ENCODE results near the gene CHFR.
"Not testable (repeated sequence)": the region's sequence is repeated elsewhere in the genome, so short reads cannot be mapped to it uniquely, and the experiment has no call there.

Gene CHFR, protein sequence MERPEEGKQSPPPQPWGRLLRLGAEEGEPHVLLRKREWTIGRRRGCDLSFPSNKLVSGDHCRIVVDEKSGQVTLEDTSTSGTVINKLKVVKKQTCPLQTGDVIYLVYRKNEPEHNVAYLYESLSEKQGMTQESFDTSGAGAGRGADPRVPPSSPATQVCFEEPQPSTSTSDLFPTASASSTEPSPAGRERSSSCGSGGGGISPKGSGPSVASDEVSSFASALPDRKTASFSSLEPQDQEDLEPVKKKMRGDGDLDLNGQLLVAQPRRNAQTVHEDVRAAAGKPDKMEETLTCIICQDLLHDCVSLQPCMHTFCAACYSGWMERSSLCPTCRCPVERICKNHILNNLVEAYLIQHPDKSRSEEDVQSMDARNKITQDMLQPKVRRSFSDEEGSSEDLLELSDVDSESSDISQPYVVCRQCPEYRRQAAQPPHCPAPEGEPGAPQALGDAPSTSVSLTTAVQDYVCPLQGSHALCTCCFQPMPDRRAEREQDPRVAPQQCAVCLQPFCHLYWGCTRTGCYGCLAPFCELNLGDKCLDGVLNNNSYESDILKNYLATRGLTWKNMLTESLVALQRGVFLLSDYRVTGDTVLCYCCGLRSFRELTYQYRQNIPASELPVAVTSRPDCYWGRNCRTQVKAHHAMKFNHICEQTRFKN

GRCh38 chr12:132887513-132888351 is at the start of gene CHFR:
Gene CHFR (minus strand): TSS chr12:132887605. CDS start chr12:132887328, 277 bp downstream.
- peak; percentile 89 to 96 for DNase-seq (ENCODE audit: low read depth in 2 of 2)

- DNase-seq (ENCODE audit: low read depth in 2 of 2): not testable (repeated sequence)
Observed at GRCh38 chr12:132936921-132937320, 49.5 kb upstream of the CHFR start.

DNA sequence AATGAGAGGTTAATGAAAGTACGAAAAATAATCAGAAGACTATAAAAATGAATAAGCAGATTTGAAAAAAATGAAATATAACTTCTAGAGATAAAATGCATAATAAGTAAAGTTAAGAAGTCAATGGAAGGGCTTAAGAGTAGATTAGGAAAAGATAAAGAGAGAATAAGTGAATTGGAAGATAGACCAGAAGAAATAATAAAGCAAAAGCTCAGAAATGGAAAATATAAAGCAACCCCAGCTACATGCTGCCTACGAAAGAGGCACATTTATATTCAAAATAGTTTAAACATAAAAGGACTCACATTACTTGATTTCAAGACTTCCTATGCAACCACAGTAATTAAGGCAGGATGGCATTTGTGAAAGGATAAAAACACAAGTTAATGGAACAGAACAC is 48.8 kb upstream of the CHFR start:
- no peak for DNase-seq (ENCODE audit: low read depth in 2 of 2)

- no peak for DNase-seq (ENCODE audit: low read depth in 2 of 2)
Observed at GRCh38 chr12:132926415-132926833, 39.0 kb upstream of the CHFR start.

DNA sequence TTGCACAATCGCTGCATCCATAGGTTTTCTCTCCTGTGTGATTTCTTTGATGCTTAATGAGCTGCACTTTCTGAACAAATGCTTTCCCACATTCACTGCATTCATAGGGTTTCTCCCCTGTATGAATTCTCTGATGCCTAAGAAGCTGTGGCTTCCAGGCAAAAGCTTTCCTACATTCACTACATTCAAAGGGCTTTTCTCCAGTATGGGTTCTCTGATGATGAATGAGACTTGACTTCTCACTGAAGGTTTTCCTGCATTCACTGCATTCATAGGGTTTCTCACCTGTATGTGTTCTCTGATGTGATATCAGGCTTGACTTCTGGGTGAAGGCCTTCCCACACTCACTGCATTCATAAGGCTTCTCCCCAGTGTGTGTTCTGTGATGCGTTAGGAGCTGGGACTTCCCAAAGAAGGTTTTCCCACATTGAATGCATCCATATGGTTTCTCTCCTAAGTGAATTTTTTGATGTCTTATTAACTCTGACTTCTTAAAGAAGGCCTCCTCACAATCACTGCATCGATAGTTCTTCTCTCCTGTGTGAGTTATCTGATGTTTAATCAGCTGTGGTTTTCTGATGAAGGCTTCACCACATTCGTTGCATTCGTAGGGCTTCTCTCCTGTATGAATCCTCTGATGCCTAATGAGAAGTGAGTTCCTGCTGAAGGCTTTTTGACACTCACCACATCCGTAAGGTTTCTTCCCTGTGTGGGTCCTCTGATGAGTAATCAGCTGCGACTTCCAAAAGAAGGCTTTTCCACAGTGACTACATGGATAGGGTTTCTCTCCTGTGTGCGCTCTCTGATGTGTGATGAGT is 38.4 kb upstream of the CHFR start:
- no peak for DNase-seq (ENCODE audit: low read depth in 2 of 2)

DNA sequence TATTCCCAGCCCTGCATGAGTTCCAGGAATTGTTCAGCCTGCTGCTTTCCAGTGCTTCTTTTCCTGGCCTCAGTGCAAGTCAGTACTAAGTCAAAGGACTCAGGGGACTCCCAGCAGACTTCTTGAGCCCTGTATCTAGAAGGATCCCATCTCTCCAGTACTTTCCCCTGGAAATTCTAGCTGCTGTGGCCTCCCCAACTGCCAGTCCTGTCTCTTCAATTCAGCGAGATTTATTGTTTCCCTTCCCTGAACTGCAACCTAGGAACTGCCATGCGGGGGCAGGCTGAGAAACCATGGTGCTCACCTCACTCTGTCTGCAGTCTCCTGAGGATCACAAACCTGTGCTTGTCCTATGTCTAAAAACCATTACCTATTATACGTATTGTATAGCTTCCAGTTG is 37.0 kb upstream of the CHFR start:
- DNase-seq (ENCODE audit: low read depth in 2 of 2): no peak

GRCh38 chr12:132923356-132923909 is 36.0 kb upstream of the CHFR start:
- DNase-seq (ENCODE audit: low read depth in 2 of 2): no peak

DNA sequence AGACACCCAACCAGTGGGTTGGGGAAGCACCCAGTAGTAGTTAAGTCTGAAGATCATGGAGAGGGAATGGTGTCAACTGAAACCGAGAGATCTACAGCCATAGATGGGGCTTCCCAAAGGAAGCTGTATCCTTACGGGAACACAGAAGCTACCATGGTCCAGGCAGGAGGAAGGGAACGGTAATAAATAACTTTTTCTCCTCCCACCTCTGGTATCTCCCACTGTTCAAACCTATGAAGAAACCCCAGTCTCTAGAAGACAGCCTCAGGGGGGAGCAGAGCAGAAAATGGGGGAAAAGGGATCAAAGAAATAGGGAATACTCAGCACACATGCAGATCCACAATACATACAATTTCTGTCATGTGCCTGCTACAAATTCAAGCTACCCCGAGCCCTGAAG is 35.3 kb upstream of the CHFR start:
- DNase-seq (ENCODE audit: low read depth in 2 of 2): no peak

- DNase-seq (ENCODE audit: low read depth in 2 of 2): no peak
Observed at GRCh38 chr12:132921685-132922084, 34.3 kb upstream of the CHFR start.

DNA sequence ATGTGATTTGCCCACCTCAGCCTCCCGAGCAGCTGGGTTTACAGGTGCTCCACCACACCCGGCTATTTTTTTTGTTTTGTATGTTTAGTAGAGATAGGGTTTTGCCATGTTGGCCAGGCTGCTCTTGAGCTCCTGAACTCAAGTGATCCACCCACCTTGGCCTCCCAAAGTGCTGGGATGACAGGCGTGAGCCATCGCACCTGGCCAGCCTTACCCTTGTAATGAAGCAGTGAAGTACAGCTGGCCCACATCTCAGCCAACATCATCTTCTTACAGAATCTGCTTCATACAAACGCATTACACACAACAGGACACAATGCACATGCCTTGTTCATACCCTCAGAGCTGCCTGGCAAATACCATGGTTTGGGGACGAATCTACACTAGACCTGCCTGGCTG is 31.3 kb upstream of the CHFR start:
- DNase-seq (ENCODE audit: low read depth in 2 of 2): no peak

DNA sequence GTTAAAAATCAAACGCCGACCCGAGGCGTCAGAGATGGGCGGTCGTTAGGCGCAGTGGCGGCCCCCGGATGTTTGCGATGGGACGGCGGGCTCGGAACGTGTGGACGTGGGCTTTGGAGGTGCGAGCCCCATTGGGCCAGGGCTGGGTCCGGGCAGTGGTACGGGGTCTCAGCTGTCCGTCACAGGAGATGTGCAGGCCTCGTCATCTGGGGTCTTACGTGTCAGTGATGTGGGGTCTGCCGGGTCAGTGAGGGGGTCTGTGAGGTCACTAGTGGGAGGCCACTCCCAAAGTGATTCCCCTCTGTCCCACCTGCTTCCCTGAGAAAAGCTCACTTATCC is 21.6 kb upstream of the CHFR start:
- no peak for DNase-seq (ENCODE audit: low read depth in 2 of 2)

DNA sequence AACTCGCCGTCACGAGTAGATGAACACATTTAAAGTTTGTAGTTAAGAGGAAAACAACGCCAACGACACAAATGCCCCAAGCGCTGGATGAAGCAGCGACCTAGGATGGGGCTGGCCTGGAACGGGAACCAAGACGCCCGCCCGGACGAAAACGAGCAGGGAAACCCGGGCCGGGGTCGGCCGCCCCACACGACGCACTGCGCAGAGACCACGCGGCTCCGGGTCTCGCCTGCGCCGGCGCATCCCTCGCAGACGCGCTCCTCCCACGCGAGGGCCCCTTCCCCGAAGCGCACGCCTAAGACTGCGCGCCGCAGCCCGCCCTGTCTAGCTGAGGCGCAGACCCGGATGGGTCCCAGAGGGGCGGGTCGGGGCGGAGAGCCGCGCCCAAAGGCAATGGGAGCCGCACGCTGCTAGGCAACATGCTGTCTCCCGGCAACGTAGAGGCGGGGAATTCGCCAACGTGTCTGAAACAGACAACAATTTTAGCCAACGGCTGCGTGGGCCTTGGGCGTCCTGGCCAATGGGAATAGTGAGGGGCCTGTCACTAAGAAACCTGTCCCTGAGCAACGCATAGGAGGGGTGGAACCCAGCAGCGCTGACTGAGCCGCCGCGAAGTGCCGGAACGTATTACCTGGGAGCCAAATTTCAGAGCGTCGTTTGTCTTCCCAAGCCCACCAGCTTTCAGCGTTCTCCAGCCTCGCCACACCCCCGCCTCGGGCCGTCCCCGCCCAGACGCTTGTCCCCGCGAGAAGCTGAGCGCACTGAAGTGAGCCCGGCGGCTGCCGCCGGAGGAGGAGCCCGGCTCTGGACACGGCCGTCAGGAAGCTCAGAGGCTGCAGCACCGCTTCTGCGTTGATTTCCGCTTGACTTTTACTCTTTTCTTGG is 21.0 kb upstream of the CHFR start:
- DNase-seq (ENCODE audit: low read depth in 2 of 2): peak; percentile 94 to 96

DNA sequence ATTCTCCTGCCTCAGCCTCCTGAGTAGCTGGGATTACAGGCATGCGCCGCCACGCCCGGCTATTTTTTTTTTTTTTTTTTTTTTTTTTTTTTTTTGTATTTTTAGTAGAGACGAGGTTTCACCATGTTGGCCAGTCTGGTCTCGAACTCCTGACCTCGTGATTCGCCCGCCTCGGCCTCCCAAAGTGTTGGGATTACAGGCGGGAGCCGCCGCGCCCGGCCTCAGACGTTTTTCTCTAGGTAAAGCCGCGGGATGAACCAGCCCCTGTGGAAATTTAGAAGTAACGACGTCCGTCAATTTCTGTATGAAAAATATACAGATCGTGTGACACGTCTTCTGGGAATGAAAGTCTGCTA is 20.4 kb upstream of the CHFR start:
- DNase-seq (ENCODE audit: low read depth in 2 of 2): not testable (repeated sequence)

GRCh38 chr12:132907216-132907615 is 19.8 kb upstream of the CHFR start:
- DNase-seq (ENCODE audit: low read depth in 2 of 2): no peak

GRCh38 chr12:132904718-132905328 is 17.4 kb upstream of the CHFR start:
- peak; percentile 75 to 83 for DNase-seq (ENCODE audit: low read depth in 2 of 2)

GRCh38 chr12:132899033-132899432 is 11.6 kb upstream of the CHFR start:
- DNase-seq (ENCODE audit: low read depth in 2 of 2): no peak

DNA sequence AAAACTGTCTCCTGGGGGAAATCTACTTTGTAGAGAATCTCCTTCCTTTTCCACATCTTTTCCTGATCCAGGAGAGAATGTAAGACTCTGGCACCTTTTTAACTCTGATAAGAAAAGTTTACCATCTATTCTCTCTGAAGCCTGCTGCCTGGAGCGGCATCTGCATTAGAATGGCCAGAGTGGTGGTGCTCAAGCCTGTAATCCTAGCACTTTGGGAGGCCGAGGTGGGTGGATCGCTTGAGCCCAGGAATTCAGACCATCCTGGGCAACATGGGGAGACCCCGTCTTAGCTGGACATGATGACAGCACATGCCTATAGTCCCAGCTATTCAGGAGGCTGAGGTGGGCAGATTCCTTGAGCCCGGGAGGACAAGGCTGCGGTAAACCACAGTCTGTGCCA is 1.4 kb upstream of the CHFR start:
- DNase-seq (ENCODE audit: low read depth in 2 of 2): no peak

DNA sequence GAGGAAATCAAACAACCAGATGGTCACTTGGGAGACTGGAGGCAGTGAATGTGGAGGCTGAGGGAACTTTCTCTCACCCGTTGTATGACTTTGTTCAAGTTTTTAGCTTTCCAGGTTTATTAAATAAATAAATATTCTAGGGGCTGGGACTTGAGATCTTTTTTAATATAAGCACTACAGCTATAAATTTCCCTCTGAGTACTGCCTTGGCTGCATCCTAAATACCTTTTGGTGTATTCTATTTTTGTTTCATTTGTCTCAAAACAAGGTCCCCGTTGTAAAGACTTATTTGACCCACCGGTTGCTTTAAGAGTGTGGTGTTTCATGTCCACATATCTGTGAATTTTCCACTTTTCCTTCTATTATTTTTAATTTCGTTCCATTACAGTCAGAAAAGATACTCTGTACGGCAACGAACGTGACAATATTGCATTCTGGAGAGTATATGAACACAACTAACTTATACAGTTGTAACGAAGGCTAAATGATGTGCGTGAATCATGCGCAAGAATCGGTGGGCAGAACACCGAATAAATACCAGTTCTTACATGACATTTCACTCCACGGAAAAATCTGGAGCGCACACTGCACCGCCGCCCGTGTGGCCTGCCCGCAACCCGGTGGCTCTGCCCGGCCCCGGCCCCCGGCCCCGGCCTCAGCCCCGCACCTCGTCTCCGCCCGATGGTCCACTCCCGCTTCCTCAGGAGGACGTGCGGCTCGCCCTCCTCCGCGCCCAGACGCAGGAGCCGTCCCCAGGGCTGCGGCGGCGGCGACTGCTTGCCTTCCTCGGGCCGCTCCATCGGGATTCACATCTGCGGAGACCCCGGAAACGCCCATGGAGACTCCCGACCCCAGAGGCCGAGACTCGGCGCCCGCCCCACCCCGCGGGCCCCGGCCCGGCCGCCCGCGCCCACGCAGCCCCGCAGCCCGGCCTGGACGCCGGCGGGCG is 602 bp downstream of the CHFR start:
- no peak for DNase-seq (ENCODE audit: low read depth in 2 of 2)

- DNase-seq (ENCODE audit: low read depth in 2 of 2): no peak
Observed at GRCh38 chr12:132881818-132882217, 5.6 kb downstream of the CHFR start.
